IMR-90 (cell line): ENCODE results near the gene CD7. TPM values are rescaled to one million over a fixed set of nuclear protein-coding genes. Genes with fewer than 3 reads are reported as not detected.

ENCODE experiments used
- ATAC-seq: fragments of 200-7000 bp; cut with Tn5 transposase; 2 replicates; pipeline ENCODE4 v1.9.1; 2020; ENCODE audit warnings: low read depth, mild to moderate bottlenecking, moderate library complexity
- BruUV-seq: library from RNA; stranded (reverse); fragments of 400-500 nt; replicated peaks from 2 replicates; lab custom pipeline; 2021; lab: Mats Ljungman, UMichigan
- CTCF ChIA-PET: fragments of 300-600 bp; formaldehyde crosslinking; extraction: SDS; loops from one replicate; lab custom pipeline; 2021; ENCODE audit warnings: antibody characterized with exemption; lab: Yijun Ruan, JAX
- POLR2A ChIA-PET: fragments of 300-600 bp; sonication (Branson Sonifier 250); formaldehyde crosslinking; loops from one replicate; lab custom pipeline; 2022; ENCODE audit warnings: antibody characterized with exemption; ENCODE audit not compliant: unreplicated experiment; lab: Charles Lee
- DNase-seq: peaks from one replicate; pipeline ENCODE4 v3.0.0; 2013
- H2AFZ ChIP-seq: replicated peaks from 2 replicates; pipeline ENCODE3; 2013; ENCODE audit warnings: low read length, mild to moderate bottlenecking; ENCODE audit not compliant: poor library complexity
- H2AK5ac ChIP-seq: 2 replicates; pipeline ENCODE4 v1.6.1; 2013; ENCODE audit warnings: low read depth, low read length, inconsistent platforms
- H2AK9ac ChIP-seq: replicated peaks from 2 replicates; pipeline ENCODE3; 2013; ENCODE audit warnings: mild to moderate bottlenecking, low read depth, low read length, moderate library complexity; ENCODE audit not compliant: poor library complexity
- H2BK120ac ChIP-seq: 2 replicates; pipeline ENCODE4 v1.6.1; 2013; ENCODE audit warnings: low read depth, low read length, inconsistent platforms
- H2BK15ac ChIP-seq: 3 replicates; pipeline ENCODE4 v1.6.1; 2013; ENCODE audit warnings: low read depth, low read length, inconsistent platforms
- H2BK20ac ChIP-seq: 2 replicates; pipeline ENCODE4 v1.6.1; 2013; ENCODE audit warnings: low read depth, mild to moderate bottlenecking, inconsistent platforms, low read length, moderate library complexity
- H2BK5ac ChIP-seq: 2 replicates; pipeline ENCODE4 v1.6.1; 2013; ENCODE audit warnings: mild to moderate bottlenecking, low read depth, low read length, inconsistent platforms; ENCODE audit not compliant: poor library complexity, severe bottlenecking
- H3K14ac ChIP-seq: replicated peaks from 2 replicates; pipeline ENCODE4 v1.6.1; 2013; ENCODE audit warnings: low read depth, low read length, inconsistent platforms
- H3K18ac ChIP-seq: 2 replicates; pipeline ENCODE4 v1.6.1; 2013; ENCODE audit warnings: low read depth, low read length, control low read depth
- H3K23ac ChIP-seq: 2 replicates; pipeline ENCODE4 v1.6.1; 2013; ENCODE audit warnings: low read depth, low read length, inconsistent platforms
- H3K27ac ChIP-seq: 2 replicates; pipeline ENCODE4 v1.5.1; 2013; ENCODE audit warnings: mild to moderate bottlenecking, control low read depth, low read length; ENCODE audit not compliant: insufficient read depth
- H3K27me3 ChIP-seq: 2 replicates; pipeline ENCODE4 v1.6.1; 2013; ENCODE audit warnings: low read length; ENCODE audit not compliant: control insufficient read depth, insufficient read depth
- H3K36me3 ChIP-seq: 2 replicates; pipeline ENCODE4 v1.6.1; 2013; ENCODE audit warnings: low read length, mixed read lengths; ENCODE audit not compliant: control insufficient read depth, insufficient read depth
- H3K4ac ChIP-seq: 2 replicates; pipeline ENCODE4 v1.6.1; 2013; ENCODE audit warnings: low read depth, low read length, inconsistent platforms
- H3K4me1 ChIP-seq: 2 replicates; pipeline ENCODE4 v1.6.1; 2013; ENCODE audit warnings: low read length, mixed read lengths; ENCODE audit not compliant: control insufficient read depth, insufficient read depth
- H3K4me2 ChIP-seq: 2 replicates; pipeline ENCODE4 v1.6.1; 2013; ENCODE audit warnings: low read depth, mild to moderate bottlenecking, control low read depth, low read length, moderate library complexity
- H3K4me3 ChIP-seq: 2 replicates; pipeline ENCODE4 v1.5.1; 2013; ENCODE audit warnings: low read depth, mild to moderate bottlenecking, control low read depth, low read length, moderate library complexity; ENCODE audit not compliant: insufficient read depth
- H3K56ac ChIP-seq: 2 replicates; pipeline ENCODE4 v1.6.1; 2013; ENCODE audit warnings: low read length, inconsistent platforms; ENCODE audit not compliant: insufficient read depth; ENCODE audit errors: extremely low read depth
- H3K79me1 ChIP-seq, 2 experiments: 2 replicates each; pipeline ENCODE4 v1.6.1; 2013; ENCODE audit warnings: low read length in 2 of 2, inconsistent platforms in 1 of 2, low read depth in 1 of 2
- H3K9ac ChIP-seq: 2 replicates; pipeline ENCODE4 v1.6.1; 2013; ENCODE audit warnings: low read depth, low read length, control low read depth
- H3K9me1 ChIP-seq: 2 replicates; pipeline ENCODE4 v1.6.1; 2013; ENCODE audit warnings: low read length, inconsistent platforms; ENCODE audit not compliant: insufficient read depth
- H3K9me3 ChIP-seq: 2 replicates; pipeline ENCODE4 v1.6.1; 2013; ENCODE audit warnings: low read length; ENCODE audit not compliant: control insufficient read depth, insufficient read depth
- H4K20me1 ChIP-seq: 2 replicates; pipeline ENCODE4 v1.6.1; 2013; ENCODE audit warnings: low read length, inconsistent platforms; ENCODE audit not compliant: insufficient read depth
- H4K5ac ChIP-seq: 2 replicates; pipeline ENCODE4 v1.6.1; 2013; ENCODE audit warnings: mild to moderate bottlenecking, low read depth, low read length, control low read depth
- H4K8ac ChIP-seq, 2 experiments: 2 replicates each; pipeline ENCODE4 v1.6.1; 2013; ENCODE audit warnings: low read depth in 2 of 2, low read length in 2 of 2, control low read depth in 1 of 2, inconsistent platforms in 1 of 2
- H4K91ac ChIP-seq: 2 replicates; pipeline ENCODE4 v1.6.1; 2013; ENCODE audit warnings: low read depth, low read length, inconsistent platforms; ENCODE audit not compliant: insufficient read depth
- CEBPB ChIP-seq: IDR thresholded peaks from 2 replicates; pipeline ENCODE4 v1.6.1; 2012; ENCODE audit warnings: low read depth, low read length, improper control_type of control experiment
- CHD1 ChIP-seq: IDR thresholded peaks from 2 replicates; pipeline ENCODE4 v1.6.1; 2012; ENCODE audit warnings: low read depth, low read length, improper control_type of control experiment
- MAFK ChIP-seq: IDR thresholded peaks from 2 replicates; pipeline ENCODE4 v1.6.1; 2012; ENCODE audit warnings: low read depth, low read length, improper control_type of control experiment
- MAZ ChIP-seq: IDR thresholded peaks from 2 replicates; pipeline ENCODE4 v1.6.1; 2012; ENCODE audit warnings: low read depth, mild to moderate bottlenecking, low read length, improper control_type of control experiment, moderate library complexity, borderline replicate concordance
- NFE2L2 ChIP-seq: fragments of 150-350 bp; IDR thresholded peaks from 2 replicates; pipeline ENCODE4 v1.6.1; 2016; ENCODE audit warnings: low read depth, mild to moderate bottlenecking, low read length
- RAD21 ChIP-seq: IDR thresholded peaks from 2 replicates; pipeline ENCODE4 v1.6.1; 2012; ENCODE audit warnings: low read length, improper control_type of control experiment
- RCOR1 ChIP-seq: IDR thresholded peaks from 2 replicates; pipeline ENCODE4 v1.6.1; 2012; ENCODE audit warnings: mild to moderate bottlenecking, low read length, improper control_type of control experiment; ENCODE audit not compliant: insufficient replicate concordance
- RFX5 ChIP-seq: IDR thresholded peaks from 2 replicates; pipeline ENCODE4 v1.8.0; 2012; ENCODE audit warnings: low read depth, mild to moderate bottlenecking, low read length, moderate library complexity
- SMC3 ChIP-seq: fragments of 150-350 bp; IDR thresholded peaks from 2 replicates; pipeline ENCODE4 v1.6.1; 2016; ENCODE audit warnings: low read depth, mild to moderate bottlenecking, antibody characterized with exemption, low read length, moderate library complexity
- WGBS, 2 experiments: methylation state at CpG; one replicate each; pipeline versions ENCODE4 v1.1.5 to v1.1.7; 2013; ENCODE audit warnings: missing lambda C conversion rate in 2 of 2; ENCODE audit not compliant: insufficient read length in 1 of 2; ENCODE audit errors: extremely low coverage in 2 of 2; 5-methylcytosine and 5-hydroxymethylcytosine counted together
- dilution Hi-C: fragments of 300-500 bp; cut with HindIII; formaldehyde crosslinking; loops from one replicate; pipeline ENCODE4 v1.14.3; 2018; ENCODE audit warnings: low sequenced_read_pairs; ENCODE audit not compliant: unreplicated experiment
- in situ Hi-C: fragments of 300-500 bp; cut with MboI; formaldehyde crosslinking; loops from 3 replicates; pipeline ENCODE4 v1.14.3; 2019; ENCODE audit warnings: low sequenced_read_pairs, inconsistent platforms, mixed read lengths
- intact Hi-C: fragments of 100-400 bp; cut with micrococcal nuclease; formaldehyde crosslinking; loops from 2 replicates; pipeline ENCODE4 v1.10.0; 2022
- polyA plus RNA-seq, 3 experiments: library from polyadenylated mRNA; depleted of rRNA; stranded (reverse); fragments of >200 nt; gene quantifications; 2 replicates each; pipeline ENCODE4 v1.2.3, GENCODE V29; 2012; ENCODE audit warnings: low replicate concordance in 1 of 3
- total RNA-seq: library from RNA; depleted of rRNA; stranded (reverse); fragments of >200 nt; gene quantifications from 2 replicates; pipeline ENCODE4 v1.2.3, GENCODE V29; 2012
- TF ChIP-seq, protein P1 (sequence below): fragments of 150-350 bp; IDR thresholded peaks from 2 replicates; pipeline ENCODE4 v1.6.1; 2016; ENCODE audit warnings: low read depth, mild to moderate bottlenecking, low read length, moderate library complexity, borderline replicate concordance
- TF ChIP-seq, protein P2 (sequence below): fragments of 150-350 bp; IDR thresholded peaks from 2 replicates; pipeline ENCODE4 v1.6.1; 2017; ENCODE audit warnings: mild to moderate bottlenecking, antibody characterized with exemption, low read length, low read depth

CD7 gene
- total and polyA plus RNA-seq, 2 of the 4 experiments (the other 2 are of a cell fraction) = not detected

DNA sequence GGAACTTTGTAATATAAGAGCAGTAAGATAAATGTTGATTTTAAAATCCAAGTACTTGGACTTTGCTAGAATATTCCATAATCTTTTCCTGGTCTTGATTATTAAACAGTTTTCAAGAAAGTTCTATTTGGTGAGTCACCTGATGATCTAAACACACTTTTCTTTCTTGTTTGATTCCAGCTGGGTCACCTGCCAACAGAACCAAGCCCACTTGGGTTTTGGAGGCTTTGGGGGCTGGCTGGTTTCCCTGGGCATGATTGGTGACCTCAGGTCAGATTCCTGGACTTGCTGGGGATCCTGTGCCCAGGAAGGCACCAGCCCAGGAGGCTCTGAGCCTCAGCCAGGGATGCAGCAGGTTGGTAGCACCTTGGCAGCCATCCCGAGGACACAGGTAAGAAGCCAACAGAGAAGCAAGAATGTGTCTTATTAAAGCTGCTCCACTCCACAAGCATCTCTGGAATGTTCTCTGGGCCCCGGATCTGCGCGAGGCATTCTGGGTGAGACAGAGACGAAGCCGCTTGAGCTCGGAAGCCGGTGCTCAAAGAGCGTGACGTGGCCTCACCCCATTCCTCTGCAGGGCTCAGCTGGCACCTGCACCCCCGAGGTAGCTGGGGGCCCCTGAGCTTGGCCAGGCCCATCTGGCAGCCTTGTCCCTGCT, 38.5 kb upstream of the CD7 start:
- no peak overlapping the region for H3K4me3 ChIP-seq
- DNase-seq (no peak), ATAC-seq (no peak)
- H4K20me1 ChIP-seq = peaks cover 7% of the 10 kb centered on the region; the same call in 1 of the 2 replicates
- no peak overlapping the region for H4K8ac ChIP-seq
- no peak overlapping the region for H3K9ac ChIP-seq
- no peak overlapping the region for H3K23ac ChIP-seq
- ChIA-PET POLR2A (no interaction called here), CTCF (no interaction called here)
- H4K91ac ChIP-seq = no peak overlapping the region
- no peak overlapping the region for H2AK5ac ChIP-seq
- dilution Hi-C loops (no loop called here), in situ Hi-C loops (loop anchor here (10.0 kb wide), 2 partner anchors 199 to 419 kb away; no protein-coding TSS in a partner anchor), intact Hi-C loops (no loop called here)
- no peak overlapping the region for H4K5ac ChIP-seq
- peaks cover 25% of the 10 kb centered on the region; the same call in 1 of the 2 replicates for H3K27me3 ChIP-seq
- no peak overlapping the region for H3K18ac ChIP-seq
- no peaks in the 10 kb centered on the region for H3K9me3 ChIP-seq
- H2BK120ac ChIP-seq = no peak overlapping the region
- WGBS, 2 experiments = 85% methylated on average over 4 of the region's 11 CpGs; no CpG with 5 or more reads in 1 of the 2 experiments
- no peak overlapping the region for H2BK15ac ChIP-seq
- H2BK5ac ChIP-seq = no peak overlapping the region
- TF ChIP-seq RAD21 = no peak
- no peak for TF ChIP-seq MAZ
- no peak for TF ChIP-seq NFE2L2
- TF ChIP-seq CEBPB = no peak
- TF ChIP-seq, protein P1, sequence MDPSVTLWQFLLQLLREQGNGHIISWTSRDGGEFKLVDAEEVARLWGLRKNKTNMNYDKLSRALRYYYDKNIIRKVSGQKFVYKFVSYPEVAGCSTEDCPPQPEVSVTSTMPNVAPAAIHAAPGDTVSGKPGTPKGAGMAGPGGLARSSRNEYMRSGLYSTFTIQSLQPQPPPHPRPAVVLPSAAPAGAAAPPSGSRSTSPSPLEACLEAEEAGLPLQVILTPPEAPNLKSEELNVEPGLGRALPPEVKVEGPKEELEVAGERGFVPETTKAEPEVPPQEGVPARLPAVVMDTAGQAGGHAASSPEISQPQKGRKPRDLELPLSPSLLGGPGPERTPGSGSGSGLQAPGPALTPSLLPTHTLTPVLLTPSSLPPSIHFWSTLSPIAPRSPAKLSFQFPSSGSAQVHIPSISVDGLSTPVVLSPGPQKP = no peak
- no peak for TF ChIP-seq MAFK
- TF ChIP-seq RCOR1 = no peak
- no peak for TF ChIP-seq CHD1
- no peak for TF ChIP-seq SMC3
- TF ChIP-seq, protein P2, sequence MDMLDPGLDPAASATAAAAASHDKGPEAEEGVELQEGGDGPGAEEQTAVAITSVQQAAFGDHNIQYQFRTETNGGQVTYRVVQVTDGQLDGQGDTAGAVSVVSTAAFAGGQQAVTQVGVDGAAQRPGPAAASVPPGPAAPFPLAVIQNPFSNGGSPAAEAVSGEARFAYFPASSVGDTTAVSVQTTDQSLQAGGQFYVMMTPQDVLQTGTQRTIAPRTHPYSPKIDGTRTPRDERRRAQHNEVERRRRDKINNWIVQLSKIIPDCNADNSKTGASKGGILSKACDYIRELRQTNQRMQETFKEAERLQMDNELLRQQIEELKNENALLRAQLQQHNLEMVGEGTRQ = no peak
- TF ChIP-seq RFX5 = no peak
- no peak overlapping the region for H3K27ac ChIP-seq
- H3K36me3 ChIP-seq = no peaks in the 10 kb centered on the region
- no peak overlapping the region for H3K14ac ChIP-seq
- no peak overlapping the region for H3K4me2 ChIP-seq
- H2AK9ac ChIP-seq = no peak overlapping the region
- H2BK20ac ChIP-seq = no peak overlapping the region
- peaks cover 5% of the 10 kb centered on the region; the same call in 1 of the 2 replicates for H3K4me1 ChIP-seq
- BruUV-seq = no TSS peak
- H3K79me1 ChIP-seq = no peaks in the 10 kb centered on the region
- no peak overlapping the region for H2AFZ ChIP-seq
- no peak overlapping the region for H3K56ac ChIP-seq
- no peaks in the 10 kb centered on the region for H3K9me1 ChIP-seq
- H3K4ac ChIP-seq = no peak overlapping the region
